ENCODE results near the gene VAMP8.
A peak's percentile ranks its signal among the peaks of the same experiment; 100 is the strongest.
"Not testable (repeated sequence)": the region's sequence is repeated elsewhere in the genome, so short reads cannot be mapped to it uniquely, and the experiment has no call there.

VAMP8 gene

GRCh38 chr2:85583667-85584353, 6.4 kb downstream of the VAMP8 start:
- DNase-seq: no peak

- peak in 2 of 3 donors; percentile 45 to 63 for DNase-seq
Measured at GRCh38 chr2:85584354-85584856, 7.0 kb downstream of the VAMP8 start, which contains the start of gene VAMP5. Gene VAMP5, plus strand, starts transcription at chr2:85584431. Its CDS starts 60 bp downstream, at chr2:85584491.

GRCh38 chr2:85584857-85585780, 7.7 kb downstream of the VAMP8 start:
- peak in 1 of 3 donors; percentile 54 for DNase-seq

GRCh38 chr2:85585781-85586105, 8.4 kb downstream of the VAMP8 start:
- peak; percentile 55 to 86 (median 59) for DNase-seq

GRCh38 chr2:85588236-85588635, 10.8 kb downstream of the VAMP8 start:
- DNase-seq: peak in 1 of 3 donors; percentile 35

GRCh38 chr2:85588645-85589044, 11.3 kb downstream of the VAMP8 start:
- DNase-seq: no peak

GRCh38 chr2:85589181-85589580, 11.8 kb downstream of the VAMP8 start:
- DNase-seq: no peak

GRCh38 chr2:85589982-85590791, 12.8 kb downstream of the VAMP8 start:
- peak; percentile 83 to 87 (median 83) for DNase-seq

- DNase-seq: no peak
Measured at GRCh38 chr2:85590950-85591349, 13.6 kb downstream of the VAMP8 start.

GRCh38 chr2:85591563-85591962, 14.2 kb downstream of the VAMP8 start:
- no peak for DNase-seq

- not testable (repeated sequence) for DNase-seq
Measured at GRCh38 chr2:85592299-85592698, 14.9 kb downstream of the VAMP8 start.

GRCh38 chr2:85593023-85593422, 15.6 kb downstream of the VAMP8 start:
- no peak for DNase-seq

- no peak for DNase-seq
Measured at GRCh38 chr2:85594715-85595300, 17.4 kb downstream of the VAMP8 start.

- peak; percentile 96 to 99 (median 98) for DNase-seq
Measured at GRCh38 chr2:85595301-85596025, 18.1 kb downstream of the VAMP8 start, which contains the start of gene RNF181. Gene RNF181, plus strand, starts transcription at chr2:85595745. Its CDS starts 19 bp downstream, at chr2:85595764.

GRCh38 chr2:85596026-85596333, 18.6 kb downstream of the VAMP8 start:
- DNase-seq: no peak

- no peak for DNase-seq
Measured at GRCh38 chr2:85596486-85597143, 19.2 kb downstream of the VAMP8 start.

GRCh38 chr2:85597241-85597640, 19.9 kb downstream of the VAMP8 start:
- no peak for DNase-seq

GRCh38 chr2:85598594-85599340, 21.4 kb downstream of the VAMP8 start:
- no peak for DNase-seq

- DNase-seq: no peak
Measured at GRCh38 chr2:85599468-85600234, 22.3 kb downstream of the VAMP8 start.

- no peak for DNase-seq
Measured at GRCh38 chr2:85600235-85600575, 22.8 kb downstream of the VAMP8 start.
